SK-N-SH (cell line): ENCODE measurements around the gene OR2F1.

Experiments used
- CHD2 ChIP-seq: fragments of 150-350 bp; IDR thresholded peaks from 2 replicates; pipeline ENCODE4 v1.6.1; 2018; ENCODE audit warnings: low read length; ENCODE audit not compliant: partially characterized antibody
- ELF1 ChIP-seq: IDR thresholded peaks from 2 replicates; pipeline ENCODE4 v1.4.0; 2012
- EP300 ChIP-seq, 2 experiments: IDR thresholded peaks; 2 replicates each; pipeline versions ENCODE4 v1.4.0 to v1.6.1; 2012; ENCODE audit warnings: borderline replicate concordance in 1 of 2, low read depth in 1 of 2, low read length in 1 of 2
- EZH2phosphoT487 ChIP-seq: fragments of 200-600 bp; sonication (generic); IDR thresholded peaks from 2 replicates; pipeline ENCODE4 v1.6.1; 2017; ENCODE audit warnings: low read depth, mixed run types, mild to moderate bottlenecking, antibody characterized with exemption, moderate library complexity, borderline replicate concordance
- FOSL2 ChIP-seq: IDR thresholded peaks from 2 replicates; pipeline ENCODE4 v1.4.0; 2012; ENCODE audit warnings: low read depth, mild to moderate bottlenecking, moderate library complexity, borderline replicate concordance
- POLR2AphosphoS5 ChIP-seq: IDR thresholded peaks from 2 replicates; pipeline ENCODE4 v1.6.1; 2012; ENCODE audit warnings: low read depth, low read length
- RFX5 ChIP-seq: IDR thresholded peaks from 2 replicates; pipeline ENCODE4 v1.6.1; 2012; ENCODE audit warnings: mild to moderate bottlenecking, improper control_type of control experiment, low read length
- RXRA ChIP-seq: IDR thresholded peaks from 2 replicates; pipeline ENCODE4 v1.4.0; 2012; ENCODE audit warnings: low read depth, mild to moderate bottlenecking, borderline replicate concordance
- TEAD4 ChIP-seq: IDR thresholded peaks from 2 replicates; pipeline ENCODE4 v1.4.0; 2012; ENCODE audit warnings: mild to moderate bottlenecking, borderline replicate concordance; ENCODE audit not compliant: insufficient read depth
- YY1 ChIP-seq: IDR thresholded peaks from 2 replicates; pipeline ENCODE4 v1.4.0; 2012; ENCODE audit warnings: low read depth, mild to moderate bottlenecking
- TF ChIP-seq, protein P1 (sequence below): fragments of 200-600 bp; sonication (generic); IDR thresholded peaks from 2 replicates; pipeline ENCODE4 v1.6.1; 2017; ENCODE audit warnings: antibody characterized with exemption, mild to moderate bottlenecking, moderate library complexity
- TF ChIP-seq, protein P2 (sequence below): IDR thresholded peaks from 2 replicates; pipeline ENCODE4 v1.6.1; 2012; ENCODE audit warnings: mild to moderate bottlenecking, low read depth, low read length, moderate library complexity
- TF ChIP-seq, protein P3 (sequence below): IDR thresholded peaks from 2 replicates; pipeline ENCODE4 v1.4.0; 2012; ENCODE audit warnings: low read depth

- TF ChIP-seq, protein P1, sequence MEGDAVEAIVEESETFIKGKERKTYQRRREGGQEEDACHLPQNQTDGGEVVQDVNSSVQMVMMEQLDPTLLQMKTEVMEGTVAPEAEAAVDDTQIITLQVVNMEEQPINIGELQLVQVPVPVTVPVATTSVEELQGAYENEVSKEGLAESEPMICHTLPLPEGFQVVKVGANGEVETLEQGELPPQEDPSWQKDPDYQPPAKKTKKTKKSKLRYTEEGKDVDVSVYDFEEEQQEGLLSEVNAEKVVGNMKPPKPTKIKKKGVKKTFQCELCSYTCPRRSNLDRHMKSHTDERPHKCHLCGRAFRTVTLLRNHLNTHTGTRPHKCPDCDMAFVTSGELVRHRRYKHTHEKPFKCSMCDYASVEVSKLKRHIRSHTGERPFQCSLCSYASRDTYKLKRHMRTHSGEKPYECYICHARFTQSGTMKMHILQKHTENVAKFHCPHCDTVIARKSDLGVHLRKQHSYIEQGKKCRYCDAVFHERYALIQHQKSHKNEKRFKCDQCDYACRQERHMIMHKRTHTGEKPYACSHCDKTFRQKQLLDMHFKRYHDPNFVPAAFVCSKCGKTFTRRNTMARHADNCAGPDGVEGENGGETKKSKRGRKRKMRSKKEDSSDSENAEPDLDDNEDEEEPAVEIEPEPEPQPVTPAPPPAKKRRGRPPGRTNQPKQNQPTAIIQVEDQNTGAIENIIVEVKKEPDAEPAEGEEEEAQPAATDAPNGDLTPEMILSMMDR: no peak
- TF ChIP-seq RFX5 (no peak), RXRA (no peak), CHD2 (no peak), TEAD4 (peak; percentile 53; the same call in 1 of the 2 replicates), EP300 (IDR thresholded peaks at IDR 0.05; ENCODE audit: borderline replicate concordance in 1 of 2, low read depth in 1 of 2, low read length in 1 of 2) (peak in 1 of 2 experiments; percentile 40; a peak in 1 of 4 replicates), ELF1 (no peak), YY1 (no peak), EZH2phosphoT487 (no peak), POLR2AphosphoS5 (no peak), FOSL2 (peak; percentile 61; the same call in 1 of the 2 replicates)
- TF ChIP-seq, protein P2, sequence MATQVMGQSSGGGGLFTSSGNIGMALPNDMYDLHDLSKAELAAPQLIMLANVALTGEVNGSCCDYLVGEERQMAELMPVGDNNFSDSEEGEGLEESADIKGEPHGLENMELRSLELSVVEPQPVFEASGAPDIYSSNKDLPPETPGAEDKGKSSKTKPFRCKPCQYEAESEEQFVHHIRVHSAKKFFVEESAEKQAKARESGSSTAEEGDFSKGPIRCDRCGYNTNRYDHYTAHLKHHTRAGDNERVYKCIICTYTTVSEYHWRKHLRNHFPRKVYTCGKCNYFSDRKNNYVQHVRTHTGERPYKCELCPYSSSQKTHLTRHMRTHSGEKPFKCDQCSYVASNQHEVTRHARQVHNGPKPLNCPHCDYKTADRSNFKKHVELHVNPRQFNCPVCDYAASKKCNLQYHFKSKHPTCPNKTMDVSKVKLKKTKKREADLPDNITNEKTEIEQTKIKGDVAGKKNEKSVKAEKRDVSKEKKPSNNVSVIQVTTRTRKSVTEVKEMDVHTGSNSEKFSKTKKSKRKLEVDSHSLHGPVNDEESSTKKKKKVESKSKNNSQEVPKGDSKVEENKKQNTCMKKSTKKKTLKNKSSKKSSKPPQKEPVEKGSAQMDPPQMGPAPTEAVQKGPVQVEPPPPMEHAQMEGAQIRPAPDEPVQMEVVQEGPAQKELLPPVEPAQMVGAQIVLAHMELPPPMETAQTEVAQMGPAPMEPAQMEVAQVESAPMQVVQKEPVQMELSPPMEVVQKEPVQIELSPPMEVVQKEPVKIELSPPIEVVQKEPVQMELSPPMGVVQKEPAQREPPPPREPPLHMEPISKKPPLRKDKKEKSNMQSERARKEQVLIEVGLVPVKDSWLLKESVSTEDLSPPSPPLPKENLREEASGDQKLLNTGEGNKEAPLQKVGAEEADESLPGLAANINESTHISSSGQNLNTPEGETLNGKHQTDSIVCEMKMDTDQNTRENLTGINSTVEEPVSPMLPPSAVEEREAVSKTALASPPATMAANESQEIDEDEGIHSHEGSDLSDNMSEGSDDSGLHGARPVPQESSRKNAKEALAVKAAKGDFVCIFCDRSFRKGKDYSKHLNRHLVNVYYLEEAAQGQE: no peak
- TF ChIP-seq, protein P3, sequence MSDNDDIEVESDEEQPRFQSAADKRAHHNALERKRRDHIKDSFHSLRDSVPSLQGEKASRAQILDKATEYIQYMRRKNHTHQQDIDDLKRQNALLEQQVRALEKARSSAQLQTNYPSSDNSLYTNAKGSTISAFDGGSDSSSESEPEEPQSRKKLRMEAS: no peak
Observed at GRCh38 chr7:143979359-143979758, 24.7 kb downstream of the OR2F1 start.
